ENCODE data around the gene CASZ1. TPM values are rescaled to one million over a fixed set of nuclear protein-coding genes. Genes with fewer than 3 reads are reported as not detected.

Gene CASZ1
- total RNA-seq, 1 donor from 2014 or later, result 26.1 TPM

GRCh38 chr1:10699470-10699835 lies 97.0 kb downstream of the CASZ1 start:
- Histone ChIP-seq H3K4me3 (ENCODE audit: low read length in 3 of 3) (no peak overlapping the region), H3K9ac (ENCODE audit: low read depth in 1 of 3, low read length in 3 of 3) (no peak overlapping the region), H3K27ac (ENCODE audit: low read depth, low read length) (no peak overlapping the region), H3K36me3 (ENCODE audit: control insufficient read depth in 3 of 3, insufficient read depth in 3 of 3, low read length in 3 of 3) (peaks cover 0 to 5% (median 4%) of the 10 kb centered on the region in 3 donors), H3K4me1 (ENCODE audit: control insufficient read depth in 3 of 3, insufficient read depth in 3 of 3, low read length in 3 of 3) (peaks cover 25 to 67% (median 30%) of the 10 kb centered on the region in 3 donors), H3K27me3 (ENCODE audit: control insufficient read depth in 3 of 3, insufficient read depth in 3 of 3, low read length in 3 of 3) (no peaks in the 10 kb centered on the region), H3K9me3 (ENCODE audit: control insufficient read depth in 3 of 3, low read length in 3 of 3) (no peaks in the 10 kb centered on the region)

DNA sequence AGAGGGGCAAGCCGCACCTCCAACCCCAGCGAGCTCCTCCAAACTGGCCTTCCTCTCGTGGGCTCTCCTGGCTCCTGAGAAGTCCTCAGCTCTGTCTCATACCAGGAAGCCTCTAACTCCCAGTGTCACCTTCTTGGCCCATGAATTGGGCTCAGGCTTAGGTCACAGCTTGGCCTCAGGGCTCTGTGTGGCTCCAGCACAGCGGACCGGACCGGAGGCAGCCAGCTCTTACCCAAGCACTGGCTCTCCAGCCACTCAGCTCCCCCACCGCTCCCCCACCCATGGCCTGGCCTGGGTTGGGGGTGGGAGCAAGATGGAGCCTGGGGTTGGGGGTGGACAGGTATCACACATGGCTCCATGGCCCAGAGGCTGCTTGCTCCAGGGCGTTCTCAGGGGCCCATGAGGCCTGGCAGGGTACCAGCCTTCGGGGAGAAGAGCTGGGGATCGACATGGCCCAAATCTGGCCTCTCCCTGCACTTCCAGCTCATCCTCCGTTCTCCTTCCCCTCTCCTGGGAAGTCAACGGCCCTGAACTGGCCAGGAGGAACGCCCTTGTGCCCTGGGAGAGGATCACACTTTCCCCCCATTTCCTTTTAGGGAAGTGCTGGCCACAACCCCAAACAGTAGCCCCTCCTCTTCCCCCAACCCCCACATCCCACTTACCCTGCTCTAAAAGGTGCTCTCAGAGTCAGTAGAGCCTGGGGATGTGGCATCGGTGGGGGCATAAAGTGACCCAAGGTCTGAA lies 97.5 kb downstream of the CASZ1 start:
- no peak overlapping the region for H3K9ac ChIP-seq (ENCODE audit: low read depth in 1 of 3, low read length in 3 of 3)
- H3K9me3 ChIP-seq (ENCODE audit: control insufficient read depth in 3 of 3, low read length in 3 of 3), result no peaks in the 10 kb centered on the region
- no peaks in the 10 kb centered on the region for H3K27me3 ChIP-seq (ENCODE audit: control insufficient read depth in 3 of 3, insufficient read depth in 3 of 3, low read length in 3 of 3)
- H3K4me3 ChIP-seq (ENCODE audit: low read length in 3 of 3), result no peak overlapping the region
- H3K36me3 ChIP-seq (ENCODE audit: control insufficient read depth in 3 of 3, insufficient read depth in 3 of 3, low read length in 3 of 3), result peaks cover 0 to 2% (median 1%) of the 10 kb centered on the region in 3 donors
- no peak overlapping the region for H3K27ac ChIP-seq (ENCODE audit: low read depth, low read length)
- peaks cover 25 to 64% (median 30%) of the 10 kb centered on the region in 3 donors for H3K4me1 ChIP-seq (ENCODE audit: control insufficient read depth in 3 of 3, insufficient read depth in 3 of 3, low read length in 3 of 3)

- Histone ChIP-seq H3K27ac (ENCODE audit: low read depth, low read length) (no peak overlapping the region), H3K9me3 (ENCODE audit: control insufficient read depth in 3 of 3, low read length in 3 of 3) (no peaks in the 10 kb centered on the region), H3K4me1 (ENCODE audit: control insufficient read depth in 3 of 3, insufficient read depth in 3 of 3, low read length in 3 of 3) (peaks cover 27 to 69% (median 36%) of the 10 kb centered on the region in 3 donors), H3K27me3 (ENCODE audit: control insufficient read depth in 3 of 3, insufficient read depth in 3 of 3, low read length in 3 of 3) (no peaks in the 10 kb centered on the region), H3K4me3 (ENCODE audit: low read length in 3 of 3) (no peak overlapping the region), H3K36me3 (ENCODE audit: control insufficient read depth in 3 of 3, insufficient read depth in 3 of 3, low read length in 3 of 3) (no peaks in the 10 kb centered on the region), H3K9ac (ENCODE audit: low read depth in 1 of 3, low read length in 3 of 3) (no peak overlapping the region)
These were observed 98.8 kb downstream of the CASZ1 start for GRCh38 chr1:10697621-10698160.

- H3K27ac ChIP-seq (ENCODE audit: low read depth, low read length), result no peak overlapping the region
- H3K9me3 ChIP-seq (ENCODE audit: control insufficient read depth in 3 of 3, low read length in 3 of 3), result no peaks in the 10 kb centered on the region
- H3K9ac ChIP-seq (ENCODE audit: low read depth in 1 of 3, low read length in 3 of 3), result peak overlapping the region in 1 of 3 donors; percentile 50
- H3K36me3 ChIP-seq (ENCODE audit: control insufficient read depth in 3 of 3, insufficient read depth in 3 of 3, low read length in 3 of 3), result no peaks in the 10 kb centered on the region
- H3K4me1 ChIP-seq (ENCODE audit: control insufficient read depth in 3 of 3, insufficient read depth in 3 of 3, low read length in 3 of 3), result peaks cover 29 to 70% (median 43%) of the 10 kb centered on the region in 3 donors
- H3K27me3 ChIP-seq (ENCODE audit: control insufficient read depth in 3 of 3, insufficient read depth in 3 of 3, low read length in 3 of 3), result no peaks in the 10 kb centered on the region
- H3K4me3 ChIP-seq (ENCODE audit: low read length in 3 of 3), result no peak overlapping the region
These were observed 99.5 kb downstream of the CASZ1 start for GRCh38 chr1:10696977-10697376.

DNA sequence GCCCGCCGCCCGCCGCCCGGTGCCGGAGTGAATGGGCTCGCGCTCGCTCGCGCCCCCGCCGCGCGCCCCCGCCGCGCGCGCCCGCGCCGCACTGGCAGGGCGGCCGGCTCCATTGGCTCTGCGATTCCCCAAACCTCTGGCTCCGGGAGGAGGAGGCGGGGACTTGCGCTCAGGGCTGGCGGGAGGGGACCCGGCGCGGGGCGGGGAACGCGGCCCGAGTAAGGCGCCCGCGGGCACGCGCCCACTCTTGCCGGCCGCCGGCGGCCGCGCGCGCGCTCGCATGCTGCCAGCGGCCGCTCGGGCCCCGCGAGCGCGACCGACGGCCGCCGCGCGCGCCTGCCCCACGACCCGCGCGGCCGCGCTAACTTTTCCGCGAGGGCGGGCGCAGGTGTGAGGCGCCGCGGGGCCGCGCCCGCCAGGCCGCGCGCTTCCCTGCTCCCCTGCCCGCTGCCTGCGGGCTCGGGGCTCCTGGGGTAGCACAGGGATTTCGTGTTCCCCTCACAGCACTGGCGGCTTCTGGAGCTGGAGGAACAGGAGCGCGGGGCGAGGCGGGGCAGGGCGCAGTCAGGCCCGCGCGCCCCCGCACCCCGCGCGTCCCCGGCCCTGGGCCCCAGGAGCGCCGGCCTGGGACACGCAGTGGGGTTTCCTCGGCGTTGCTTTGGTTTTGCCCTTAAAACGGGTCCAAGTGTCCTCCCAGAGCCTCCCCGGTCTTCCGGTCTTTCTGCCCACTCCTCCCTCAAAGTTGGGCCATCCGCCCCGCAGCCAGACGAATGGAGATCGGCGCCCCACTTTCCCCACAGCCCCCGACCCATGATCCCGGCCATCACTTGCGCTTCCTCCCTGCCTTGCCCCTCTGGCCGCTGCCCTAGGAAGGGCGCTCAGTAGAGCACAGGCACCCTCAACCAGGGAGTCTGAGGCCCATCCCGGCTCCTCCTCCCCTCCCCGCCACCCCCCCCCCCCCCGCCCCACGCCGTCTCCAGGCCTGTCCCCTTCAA lies 101.5 kb downstream of the CASZ1 start:
- Histone ChIP-seq H3K9ac (ENCODE audit: low read depth in 1 of 3, low read length in 3 of 3) (peak overlapping the region; percentile 47 to 80 (median 69)), H3K36me3 (ENCODE audit: control insufficient read depth in 3 of 3, insufficient read depth in 3 of 3, low read length in 3 of 3) (peaks cover 0 to 3% (median 0%) of the 10 kb centered on the region in 3 donors), H3K4me3 (ENCODE audit: low read length in 3 of 3) (peak overlapping the region; percentile 48 to 69 (median 61)), H3K4me1 (ENCODE audit: control insufficient read depth in 3 of 3, insufficient read depth in 3 of 3, low read length in 3 of 3) (peaks cover 40 to 69% (median 48%) of the 10 kb centered on the region in 3 donors), H3K27me3 (ENCODE audit: control insufficient read depth in 3 of 3, insufficient read depth in 3 of 3, low read length in 3 of 3) (no peaks in the 10 kb centered on the region), H3K9me3 (ENCODE audit: control insufficient read depth in 3 of 3, low read length in 3 of 3) (no peaks in the 10 kb centered on the region), H3K27ac (ENCODE audit: low read depth, low read length) (peak overlapping the region; percentile 71)

DNA sequence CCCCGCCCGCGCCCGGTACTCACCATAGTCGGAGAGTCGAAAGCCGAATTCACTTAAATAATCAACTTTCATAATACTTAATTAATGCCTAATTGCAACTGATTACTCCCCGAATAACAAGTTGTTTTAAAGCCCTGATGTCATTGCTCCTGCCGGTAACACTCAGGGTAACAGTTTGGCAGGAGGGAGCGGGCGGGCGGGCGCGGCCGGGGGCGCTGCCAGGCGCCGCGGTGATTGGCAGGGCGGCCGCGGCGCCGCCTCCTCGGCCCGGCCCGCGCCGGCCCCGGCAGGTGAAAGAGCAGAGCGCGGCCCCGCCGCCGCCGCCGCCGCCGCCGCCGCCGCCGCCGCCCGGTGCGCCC lies 102.2 kb downstream of the CASZ1 start:
- peaks cover 0 to 3% (median 0%) of the 10 kb centered on the region in 3 donors for H3K36me3 ChIP-seq (ENCODE audit: control insufficient read depth in 3 of 3, insufficient read depth in 3 of 3, low read length in 3 of 3)
- no peak overlapping the region for H3K27ac ChIP-seq (ENCODE audit: low read depth, low read length)
- peak overlapping the region; percentile 57 to 69 (median 63) for H3K4me3 ChIP-seq (ENCODE audit: low read length in 3 of 3)
- H3K9me3 ChIP-seq (ENCODE audit: control insufficient read depth in 3 of 3, low read length in 3 of 3), result no peaks in the 10 kb centered on the region
- H3K27me3 ChIP-seq (ENCODE audit: control insufficient read depth in 3 of 3, insufficient read depth in 3 of 3, low read length in 3 of 3), result no peaks in the 10 kb centered on the region
- peaks cover 47 to 71% (median 54%) of the 10 kb centered on the region in 3 donors for H3K4me1 ChIP-seq (ENCODE audit: control insufficient read depth in 3 of 3, insufficient read depth in 3 of 3, low read length in 3 of 3)
- H3K9ac ChIP-seq (ENCODE audit: low read depth in 1 of 3, low read length in 3 of 3), result peak overlapping the region in 1 of 3 donors; percentile 75

GRCh38 chr1:10693497-10694273 lies 102.8 kb downstream of the CASZ1 start:
- Histone ChIP-seq H3K4me1 (ENCODE audit: control insufficient read depth in 3 of 3, insufficient read depth in 3 of 3, low read length in 3 of 3) (peaks cover 53 to 71% (median 58%) of the 10 kb centered on the region in 3 donors), H3K4me3 (ENCODE audit: low read length in 3 of 3) (peak overlapping the region; percentile 57 to 69 (median 63)), H3K9me3 (ENCODE audit: control insufficient read depth in 3 of 3, low read length in 3 of 3) (no peaks in the 10 kb centered on the region), H3K9ac (ENCODE audit: low read depth in 1 of 3, low read length in 3 of 3) (peak overlapping the region in 2 of 3 donors; percentile 62 to 75), H3K36me3 (ENCODE audit: control insufficient read depth in 3 of 3, insufficient read depth in 3 of 3, low read length in 3 of 3) (peaks cover 0 to 3% (median 0%) of the 10 kb centered on the region in 3 donors), H3K27me3 (ENCODE audit: control insufficient read depth in 3 of 3, insufficient read depth in 3 of 3, low read length in 3 of 3) (no peaks in the 10 kb centered on the region), H3K27ac (ENCODE audit: low read depth, low read length) (peak overlapping the region; percentile 60)

DNA sequence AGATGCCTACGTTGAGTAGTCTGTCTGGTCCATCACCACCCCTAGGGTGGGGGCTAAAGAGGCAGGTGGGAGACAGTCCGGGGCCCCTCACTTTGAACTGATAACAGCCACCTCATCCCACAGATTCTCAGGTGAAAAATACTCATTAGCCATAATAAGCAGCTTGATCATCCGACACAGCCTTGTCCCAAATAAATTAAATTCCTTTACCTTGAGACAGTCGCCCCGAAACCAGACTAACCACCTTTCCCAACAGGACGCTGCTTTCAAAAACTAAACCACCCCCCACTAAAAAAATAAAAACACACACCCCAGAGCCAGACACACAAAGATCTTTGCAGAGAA lies 103.3 kb downstream of the CASZ1 start:
- peaks cover 0 to 3% (median 0%) of the 10 kb centered on the region in 3 donors for H3K36me3 ChIP-seq (ENCODE audit: control insufficient read depth in 3 of 3, insufficient read depth in 3 of 3, low read length in 3 of 3)
- H3K27ac ChIP-seq (ENCODE audit: low read depth, low read length), result no peak overlapping the region
- H3K4me3 ChIP-seq (ENCODE audit: low read length in 3 of 3), result no peak overlapping the region
- H3K9ac ChIP-seq (ENCODE audit: low read depth in 1 of 3, low read length in 3 of 3), result peak overlapping the region in 2 of 3 donors; percentile 8 to 32
- no peaks in the 10 kb centered on the region for H3K27me3 ChIP-seq (ENCODE audit: control insufficient read depth in 3 of 3, insufficient read depth in 3 of 3, low read length in 3 of 3)
- no peaks in the 10 kb centered on the region for H3K9me3 ChIP-seq (ENCODE audit: control insufficient read depth in 3 of 3, low read length in 3 of 3)
- peaks cover 58 to 74% (median 64%) of the 10 kb centered on the region in 3 donors for H3K4me1 ChIP-seq (ENCODE audit: control insufficient read depth in 3 of 3, insufficient read depth in 3 of 3, low read length in 3 of 3)

DNA sequence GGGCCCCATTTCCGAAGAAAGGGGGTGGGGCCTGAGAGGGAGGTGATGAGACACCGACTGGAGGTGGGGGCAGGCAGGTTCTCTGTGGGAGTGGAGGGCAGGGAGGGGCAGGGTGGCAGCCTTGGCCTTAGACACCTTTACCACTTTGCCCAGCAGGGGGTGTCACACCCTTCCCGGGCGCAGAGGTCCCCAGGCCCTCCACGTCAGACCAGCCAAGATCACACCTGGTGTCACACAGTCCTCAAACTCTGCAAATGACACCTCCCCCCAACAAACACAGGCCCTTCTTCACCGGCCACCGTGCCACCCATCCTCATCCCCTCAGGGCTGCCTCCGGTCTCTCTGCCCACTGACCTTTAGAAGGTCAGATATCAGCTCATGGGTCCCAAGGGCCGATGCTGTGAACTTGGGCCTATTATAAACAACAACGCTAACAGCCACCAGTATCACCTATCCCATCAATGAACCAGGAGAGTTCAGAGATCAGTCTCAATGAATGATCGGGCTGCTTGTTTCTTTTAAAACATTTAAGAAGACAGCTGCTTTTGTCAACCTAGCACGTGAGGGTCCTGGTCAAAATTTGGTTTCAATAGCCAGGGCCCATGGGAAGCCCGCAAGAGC lies 103.9 kb downstream of the CASZ1 start:
- Histone ChIP-seq H3K4me1 (ENCODE audit: control insufficient read depth in 3 of 3, insufficient read depth in 3 of 3, low read length in 3 of 3) (peaks cover 65 to 74% (median 67%) of the 10 kb centered on the region in 3 donors), H3K27ac (ENCODE audit: low read depth, low read length) (no peak overlapping the region)

More for the DNA sequence above, 103.9 kb downstream of the CASZ1 start:
- peaks cover 0 to 3% (median 0%) of the 10 kb centered on the region in 3 donors for H3K36me3 ChIP-seq (ENCODE audit: control insufficient read depth in 3 of 3, insufficient read depth in 3 of 3, low read length in 3 of 3)
- peak overlapping the region in 2 of 3 donors; percentile 8 to 32 for H3K9ac ChIP-seq (ENCODE audit: low read depth in 1 of 3, low read length in 3 of 3)
- no peak overlapping the region for H3K4me3 ChIP-seq (ENCODE audit: low read length in 3 of 3)
- no peaks in the 10 kb centered on the region for H3K27me3 ChIP-seq (ENCODE audit: control insufficient read depth in 3 of 3, insufficient read depth in 3 of 3, low read length in 3 of 3)
- no peaks in the 10 kb centered on the region for H3K9me3 ChIP-seq (ENCODE audit: control insufficient read depth in 3 of 3, low read length in 3 of 3)
